ENCODE measurements around the gene CD36.

GRCh38 chr7:80649011-80649410 lies 10.6 kb downstream of the CD36 start:
- TF ChIP-seq CTCF (IDR thresholded peaks at IDR 0.05) (no peak), POLR2A (IDR thresholded peaks at IDR 0.05) (no peak)

Data from body of pancreas (tissue), 4 donors.